H1 (cell line): ENCODE data around the gene HKDC1. TPM values are rescaled to one million over a fixed set of nuclear protein-coding genes. Genes with fewer than 3 reads are reported as not detected.

Source experiments
- CTCF ChIA-PET: fragments of 300-600 bp; sonication (Branson Sonifier 250); formaldehyde crosslinking; loops from one replicate; lab custom pipeline; 2021; ENCODE audit not compliant: partially characterized antibody; lab: Charles Lee
- POLR2A ChIA-PET: fragments of 300-600 bp; sonication (Branson Sonifier 250); formaldehyde crosslinking; loops from one replicate; lab custom pipeline; 2021; ENCODE audit warnings: inconsistent platforms; ENCODE audit not compliant: partially characterized antibody; lab: Charles Lee
- DNase-seq, 2 experiments: peaks; one replicate each; pipeline versions ENCODE4 v3.0.0 to v3.0.0-alpha.2; 2010 to 2022; ENCODE audit warnings: low spot score in 2 of 2, low read depth in 1 of 2, mixed read lengths in 1 of 2
- FAIRE-seq: peaks from 2 replicates; lab custom pipeline; 2011; peaks lifted over from hg19 to GRCh38; lab: Jason Lieb, UNC
- H2AFZ ChIP-seq: 2 replicates; pipeline ENCODE4 v1.8.1; 2012; ENCODE audit warnings: low read length, inconsistent platforms
- H2AK5ac ChIP-seq: 2 replicates; pipeline ENCODE4 v1.6.1; 2013; ENCODE audit warnings: low read depth, low read length
- H2BK120ac ChIP-seq: replicated peaks from 2 replicates; pipeline ENCODE3; 2013; ENCODE audit warnings: low read depth, low read length, inconsistent platforms
- H2BK12ac ChIP-seq: 2 replicates; pipeline ENCODE4 v1.6.1; 2013; ENCODE audit warnings: low read depth, low read length
- H2BK15ac ChIP-seq: 2 replicates; pipeline ENCODE4 v1.6.1; 2013; ENCODE audit warnings: low read length
- H2BK20ac ChIP-seq: 2 replicates; pipeline ENCODE4 v1.6.1; 2013; ENCODE audit warnings: low read length
- H2BK5ac ChIP-seq: 2 replicates; pipeline ENCODE4 v1.6.1; 2013; ENCODE audit warnings: low read depth, low read length
- H3K14ac ChIP-seq: 2 replicates; pipeline ENCODE4 v1.6.1; 2013; ENCODE audit warnings: inconsistent platforms; ENCODE audit not compliant: insufficient read length
- H3K18ac ChIP-seq: 2 replicates; pipeline ENCODE4 v1.6.1; 2013; ENCODE audit warnings: low read length; ENCODE audit errors: extremely low read depth
- H3K23ac ChIP-seq: 2 replicates; pipeline ENCODE4 v1.6.1; 2013; ENCODE audit warnings: inconsistent platforms; ENCODE audit not compliant: insufficient read length
- H3K23me2 ChIP-seq: 2 replicates; pipeline ENCODE4 v1.6.1; 2013; ENCODE audit warnings: low read depth, low read length
- H3K27ac ChIP-seq: 2 replicates; pipeline ENCODE4 v1.6.1; 2011; ENCODE audit warnings: low read depth, low read length, inconsistent platforms
- H3K27me3 ChIP-seq, 4 experiments: replicated peaks in 1 of 4; 1 replicate in 1 of 4; 2 replicates in 3 of 4; pipeline versions ENCODE4 v1.6.1 to v1.8.1; 2011 to 2013; ENCODE audit warnings: low read length in 3 of 4, mild to moderate bottlenecking in 3 of 4, inconsistent platforms in 2 of 4, mixed read lengths in 2 of 4, moderate library complexity in 1 of 4; ENCODE audit not compliant: control insufficient read depth in 3 of 4, insufficient read depth in 3 of 4; ENCODE audit errors: extremely low read depth in 1 of 4
- H3K36me3 ChIP-seq, 4 experiments: 2 replicates each; pipeline versions ENCODE4 v1.6.1 to v1.8.1; 2011 to 2013; ENCODE audit warnings: mild to moderate bottlenecking in 4 of 4, low read length in 3 of 4, moderate library complexity in 2 of 4, control low read depth in 1 of 4, inconsistent platforms in 1 of 4; ENCODE audit not compliant: insufficient read depth in 4 of 4, control insufficient read depth in 2 of 4
- H3K4ac ChIP-seq: replicated peaks from 2 replicates; pipeline ENCODE3; 2013; ENCODE audit warnings: low read length, low read depth, mixed read lengths, inconsistent platforms; ENCODE audit not compliant: insufficient read length
- H3K4me1 ChIP-seq, 4 experiments: replicated peaks in 1 of 4; 1 replicate in 1 of 4; 2 replicates in 3 of 4; pipeline versions ENCODE4 v1.6.1 to v1.8.1; 2011 to 2013; ENCODE audit warnings: low read length in 3 of 4, inconsistent platforms in 2 of 4, mixed read lengths in 1 of 4; ENCODE audit not compliant: insufficient read depth in 4 of 4, control insufficient read depth in 3 of 4
- H3K4me2 ChIP-seq, 2 experiments: 2 replicates each; pipeline versions ENCODE4 v1.6.1 to v1.8.1; 2011 to 2013; ENCODE audit warnings: low read depth in 2 of 2, low read length in 2 of 2, control low read depth in 1 of 2, inconsistent platforms in 1 of 2, mild to moderate bottlenecking in 1 of 2; ENCODE audit not compliant: insufficient read depth in 1 of 2
- H3K4me3 ChIP-seq, 4 experiments: fragments of 200-600, 300-600 bp in 1 of 4; sonication (generic), shearing (Covaris generic), sonication (Bioruptor Twin) in 1 of 4; 2 replicates each; pipeline versions ENCODE4 v1.5.1 to v1.8.1; 2011 to 2016; ENCODE audit warnings: low read length in 4 of 4, low read depth in 3 of 4, control low read depth in 2 of 4, inconsistent platforms in 2 of 4, mild to moderate bottlenecking in 2 of 4, mixed read lengths in 1 of 4, moderate library complexity in 1 of 4; ENCODE audit not compliant: insufficient read depth in 2 of 4; ENCODE audit errors: extremely low read depth in 1 of 4
- H3K56ac ChIP-seq: replicated peaks from 2 replicates; pipeline ENCODE3; 2013; ENCODE audit warnings: low read depth, mild to moderate bottlenecking, mixed read lengths, low read length, inconsistent platforms; ENCODE audit not compliant: insufficient read length
- H3K79me1 ChIP-seq: 2 replicates; pipeline ENCODE4 v1.6.1; 2013; ENCODE audit warnings: low read depth, low read length, control low read depth
- H3K79me2 ChIP-seq, 2 experiments: 2 replicates each; pipeline versions ENCODE4 v1.6.1 to v1.8.1; 2012 to 2013; ENCODE audit warnings: low read length in 2 of 2, mild to moderate bottlenecking in 2 of 2, inconsistent platforms in 1 of 2; ENCODE audit not compliant: insufficient read depth in 2 of 2, control insufficient read depth in 1 of 2
- H3K9ac ChIP-seq, 4 experiments: replicated peaks in 1 of 4; 1 replicate in 1 of 4; 2 replicates in 3 of 4; pipeline versions ENCODE4 v1.6.1 to v1.8.1; 2011 to 2013; ENCODE audit warnings: low read depth in 3 of 4, low read length in 3 of 4, control low read depth in 2 of 4, mild to moderate bottlenecking in 2 of 4, moderate library complexity in 2 of 4, inconsistent platforms in 1 of 4; ENCODE audit errors: extremely low read depth in 1 of 4
- H3K9me3 ChIP-seq, 2 experiments: 2 replicates each; pipeline versions ENCODE4 v1.6.1 to v1.8.1; 2012 to 2013; ENCODE audit warnings: mild to moderate bottlenecking in 2 of 2, moderate library complexity in 2 of 2, control low read depth in 1 of 2, inconsistent platforms in 1 of 2, low read depth in 1 of 2, low read length in 1 of 2, mixed read lengths in 1 of 2; ENCODE audit not compliant: insufficient read depth in 2 of 2
- H4K20me1 ChIP-seq, 2 experiments: replicated peaks in 1 of 2; 2 replicates each; pipeline versions ENCODE3 to v1.8.1; 2011 to 2013; ENCODE audit warnings: inconsistent platforms in 2 of 2, low read length in 2 of 2, mild to moderate bottlenecking in 1 of 2; ENCODE audit not compliant: insufficient read depth in 2 of 2, control insufficient read depth in 1 of 2
- H4K5ac ChIP-seq: 2 replicates; pipeline ENCODE4 v1.6.1; 2013; ENCODE audit warnings: low read length, low read depth, mixed read lengths, inconsistent platforms; ENCODE audit not compliant: insufficient read length
- H4K8ac ChIP-seq: 2 replicates; pipeline ENCODE4 v1.8.0; 2013; ENCODE audit warnings: mild to moderate bottlenecking, moderate library complexity, low read length, inconsistent platforms; ENCODE audit not compliant: insufficient read depth; ENCODE audit errors: extremely low read depth
- H4K91ac ChIP-seq: replicated peaks from 2 replicates; pipeline ENCODE3; 2013; ENCODE audit warnings: low read length, mixed read lengths, inconsistent platforms; ENCODE audit not compliant: insufficient read length
- ASH2L ChIP-seq: fragments of 200-600, 300-600 bp; sonication (generic); IDR thresholded peaks from one replicate; pipeline ENCODE4 v1.7.1; 2017; ENCODE audit warnings: low read length
- CTBP2 ChIP-seq: IDR thresholded peaks from 2 replicates; pipeline ENCODE4 v1.7.0; 2011; ENCODE audit warnings: borderline replicate concordance, mild to moderate bottlenecking, moderate library complexity, mixed read lengths, low read length; ENCODE audit not compliant: insufficient read depth, insufficient read length
- EP300 ChIP-seq, 2 experiments: IDR thresholded peaks; 1 replicate in 1 of 2; 2 replicates in 1 of 2; pipeline ENCODE4 v1.6.1; 2011 to 2012; ENCODE audit warnings: low read depth in 2 of 2, low read length in 2 of 2, mild to moderate bottlenecking in 2 of 2, borderline replicate concordance in 1 of 2, inconsistent platforms in 1 of 2, moderate library complexity in 1 of 2
- EZH2 ChIP-seq: fragments of 200-600 bp; sonication (generic); IDR thresholded peaks from 2 replicates; pipeline ENCODE4 v1.7.1; 2012; ENCODE audit warnings: low read depth, mild to moderate bottlenecking, moderate library complexity, low read length, inconsistent platforms; ENCODE audit not compliant: severe bottlenecking
- HDAC6 ChIP-seq: IDR thresholded peaks from one replicate; pipeline ENCODE4 v1.7.1; 2012; ENCODE audit warnings: low read depth, mild to moderate bottlenecking, inconsistent platforms, low read length, moderate library complexity
- KDM5A ChIP-seq: fragments of 200-600 bp; IDR thresholded peaks from 2 replicates; pipeline ENCODE4 v1.7.1; 2012; ENCODE audit warnings: mild to moderate bottlenecking, low read length, inconsistent platforms, mixed read lengths
- POU5F1 ChIP-seq: IDR thresholded peaks from 2 replicates; pipeline ENCODE4 v1.6.1; 2011; ENCODE audit warnings: low read depth, mild to moderate bottlenecking, low read length, moderate library complexity
- RXRA ChIP-seq: IDR thresholded peaks from 2 replicates; pipeline ENCODE4 v1.6.1; 2011; ENCODE audit warnings: low read depth, mild to moderate bottlenecking, low read length, moderate library complexity; ENCODE audit not compliant: insufficient read depth
- SP1 ChIP-seq: IDR thresholded peaks from 2 replicates; pipeline ENCODE4 v1.6.1; 2011; ENCODE audit warnings: low read depth, low read length
- SRF ChIP-seq: IDR thresholded peaks from 2 replicates; pipeline ENCODE4 v1.6.1; 2011; ENCODE audit warnings: mild to moderate bottlenecking, low read depth, low read length, moderate library complexity
- TBP ChIP-seq: IDR thresholded peaks from 2 replicates; pipeline ENCODE4 v1.6.1; 2011; ENCODE audit warnings: low read depth, low read length, improper control_type of control experiment
- ZNF274 ChIP-seq: IDR thresholded peaks from 2 replicates; pipeline ENCODE4 v1.7.0; 2012; ENCODE audit warnings: low read length, borderline replicate concordance; ENCODE audit errors: extremely low read depth
- WGBS, 2 experiments: shearing (Covaris generic) in 1 of 2; methylation state at CpG; one replicate each; pipeline versions ENCODE4 v1.1.6 to v1.1.7; 2013 to 2015; ENCODE audit warnings: low lambda C conversion rate in 2 of 2, mixed read lengths in 2 of 2, inconsistent platforms in 1 of 2, low coverage in 1 of 2, missing lambda C conversion rate in 1 of 2; ENCODE audit not compliant: insufficient replicate concordance in 2 of 2, insufficient coverage in 1 of 2, insufficient read length in 1 of 2; ENCODE audit errors: extremely low coverage in 1 of 2, missing lambda C conversion rate in 1 of 2; 5-methylcytosine and 5-hydroxymethylcytosine counted together
- polyA plus RNA-seq, 7 experiments: library from polyadenylated mRNA; depleted of rRNA in 3 of 7; stranded (reverse) in 5 of 7; unstranded in 2 of 7; fragments of >200 nt in 5 of 7; fragments of 200-250 nt in 2 of 7; gene quantifications; 1 replicate in 5 of 7; 2 replicates in 1 of 7; 4 replicates in 1 of 7; pipeline versions ENCODE4 v1.2.1 to v1.2.3, GENCODE V29; 2011 to 2013; ENCODE audit warnings: missing spikeins in 2 of 7, mixed read lengths in 2 of 7
- total RNA-seq: library from RNA; stranded (reverse); fragmentation: NEBNext Ultra II Directional; extraction: Animal tissue kit (Norgen Biotek cat#: 25700); gene quantifications from 2 replicates; pipeline ENCODE4 v1.2.1, GENCODE V29; 2021

Gene HKDC1
- total and polyA plus RNA-seq, 2 of the 8 experiments (the other 6 are each of a cell fraction or from before 2014, with no cell fraction given) = 0.12 to 0.78 TPM

DNA sequence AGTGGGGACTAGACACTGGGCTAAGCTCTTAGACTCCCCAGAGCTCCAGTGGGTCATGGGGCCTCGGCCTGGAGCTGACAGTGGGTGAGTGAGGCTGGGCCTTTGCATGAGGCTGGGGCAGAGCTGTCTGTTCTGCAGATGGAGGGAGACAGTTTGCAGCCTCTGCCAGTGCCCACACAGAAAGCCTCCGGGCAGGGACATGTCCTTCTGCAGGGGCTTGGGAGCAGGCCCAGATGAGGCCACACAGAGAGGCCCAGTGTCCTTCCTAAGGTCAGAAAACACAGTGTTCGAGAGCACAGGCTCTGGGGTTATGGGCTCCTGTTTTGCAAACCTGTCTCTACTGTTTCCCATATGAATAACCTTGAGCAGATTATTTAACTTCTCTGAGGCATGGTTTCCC is 33.0 kb downstream of the HKDC1 start:
- H3K79me2 ChIP-seq = no peaks in the 10 kb centered on the region
- no peaks in the 10 kb centered on the region for H3K79me1 ChIP-seq
- H3K9me3 ChIP-seq = no peaks in the 10 kb centered on the region
- no peak for FAIRE-seq
- H2AK5ac ChIP-seq = no peak overlapping the region
- H3K4me1 ChIP-seq = no peaks in the 10 kb centered on the region; a peak in 1 of 7 replicates
- no peak overlapping the region for H3K56ac ChIP-seq
- H4K20me1 ChIP-seq = no peaks in the 10 kb centered on the region
- TF ChIP-seq RXRA (no peak), EP300 (IDR thresholded peaks at IDR 0.05; ENCODE audit: borderline replicate concordance in 1 of 2, low read depth in 2 of 2, low read length in 2 of 2) (no peak), SP1 (no peak), EZH2 (no peak), HDAC6 (no peak), POU5F1 (no peak), KDM5A (no peak), ASH2L (no peak), SRF (no peak), TBP (no peak), CTBP2 (no peak), ZNF274 (no peak)
- H3K14ac ChIP-seq = no peak overlapping the region
- H3K4ac ChIP-seq = no peak overlapping the region
- no peak overlapping the region for H2BK15ac ChIP-seq
- H3K4me3 ChIP-seq = no peak overlapping the region
- 75% methylated on average over 3 of the region's 3 CpGs; no CpG with 5 or more reads in 1 of the 2 experiments for WGBS, 2 experiments
- CTCF ChIA-PET = interaction anchor here (0.6 to 1.5 kb wide), 9 partner anchors 13 to 905 kb away, joined by 3 to 4 read pairs (median 3); partner anchors contain the start of gene HKDC1
- DNase-seq = no peak
- no peak overlapping the region for H3K27ac ChIP-seq
- no peaks in the 10 kb centered on the region for H3K36me3 ChIP-seq
- no peak overlapping the region for H3K18ac ChIP-seq
- H3K4me2 ChIP-seq = no peak overlapping the region
- no peak overlapping the region for H3K23ac ChIP-seq
- 0 out of 2 replicates have a peak overlapping the region, but pooled peaks have one; percentile 89 for H2AFZ ChIP-seq
- H4K91ac ChIP-seq = no peak overlapping the region
- no peaks in the 10 kb centered on the region for H3K23me2 ChIP-seq
- H2BK5ac ChIP-seq = no peak overlapping the region
- H3K27me3 ChIP-seq = no peaks in the 10 kb centered on the region
- no peak overlapping the region for H4K8ac ChIP-seq
- H2BK20ac ChIP-seq = no peak overlapping the region
- H2BK120ac ChIP-seq = no peak overlapping the region
- no peak overlapping the region for H4K5ac ChIP-seq
- POLR2A ChIA-PET = no interaction called here
- no peak overlapping the region for H2BK12ac ChIP-seq
- H3K9ac ChIP-seq = no peak overlapping the region
